HTR-8/SVneo (cell line): ENCODE data around the gene INTS1.

Experiments
- DNase-seq: peaks from one replicate; pipeline ENCODE4 v3.0.0; 2011; ENCODE audit warnings: low spot score, mixed read lengths; ENCODE audit not compliant: insufficient read length
- FAIRE-seq: peaks from 2 replicates; lab custom pipeline; 2011; peaks lifted over from hg19 to GRCh38; lab: Jason Lieb, UNC

Gene INTS1

DNA sequence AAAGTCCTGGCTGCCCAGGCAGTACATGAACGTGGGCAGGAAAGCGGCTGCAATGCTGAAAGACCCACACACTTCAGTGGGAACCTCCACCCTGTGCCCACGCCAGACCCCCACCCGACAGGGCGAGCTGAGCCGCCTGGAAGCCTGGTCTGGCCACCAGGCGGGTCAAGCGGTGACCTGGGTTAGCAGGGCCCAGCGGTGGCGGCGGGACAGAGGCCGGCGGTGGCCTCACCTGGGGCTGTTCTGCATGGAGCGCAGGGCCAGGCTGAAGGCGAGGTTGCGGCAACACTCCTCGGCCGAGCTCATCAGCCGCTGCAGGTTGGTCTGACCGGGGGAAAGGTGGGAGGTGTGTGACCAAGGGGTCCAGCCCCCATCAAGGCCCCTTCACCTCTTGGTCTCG is 33.3 kb downstream of the INTS1 start:
- DNase-seq (no peak), FAIRE-seq (no peak)

DNA sequence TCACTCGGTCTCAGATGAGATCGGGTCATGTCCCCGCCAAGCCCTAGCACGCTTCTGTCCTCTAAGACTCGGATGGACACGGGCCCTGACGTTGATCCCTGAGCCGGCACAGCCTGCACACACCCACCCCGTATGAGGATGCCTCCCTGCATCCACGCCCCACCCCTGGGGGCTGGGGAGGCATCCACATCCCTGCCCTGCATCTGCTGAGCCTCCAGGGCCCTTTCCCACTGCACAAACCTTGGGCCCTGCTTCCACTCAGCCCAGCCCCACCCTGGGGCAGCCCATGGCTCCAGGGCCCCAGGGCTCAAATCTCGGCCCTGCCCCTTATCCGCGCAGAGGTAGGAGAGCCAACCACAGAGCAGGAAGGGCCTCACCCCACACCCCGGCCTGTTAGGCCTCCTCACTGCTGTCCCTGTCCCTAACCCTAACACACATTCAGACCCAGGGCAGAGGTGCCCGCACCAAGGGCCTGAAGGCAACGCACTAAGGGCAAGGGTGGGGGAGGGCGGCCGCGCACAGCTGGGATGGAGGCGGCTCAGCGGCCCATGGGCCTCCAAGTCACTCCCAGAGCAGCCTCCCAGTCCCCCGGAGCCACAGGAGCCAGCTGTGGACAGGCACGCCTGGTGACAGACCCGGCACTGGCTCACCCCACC is 35.4 kb downstream of the INTS1 start:
- DNase-seq (no peak), FAIRE-seq (no peak)

DNA sequence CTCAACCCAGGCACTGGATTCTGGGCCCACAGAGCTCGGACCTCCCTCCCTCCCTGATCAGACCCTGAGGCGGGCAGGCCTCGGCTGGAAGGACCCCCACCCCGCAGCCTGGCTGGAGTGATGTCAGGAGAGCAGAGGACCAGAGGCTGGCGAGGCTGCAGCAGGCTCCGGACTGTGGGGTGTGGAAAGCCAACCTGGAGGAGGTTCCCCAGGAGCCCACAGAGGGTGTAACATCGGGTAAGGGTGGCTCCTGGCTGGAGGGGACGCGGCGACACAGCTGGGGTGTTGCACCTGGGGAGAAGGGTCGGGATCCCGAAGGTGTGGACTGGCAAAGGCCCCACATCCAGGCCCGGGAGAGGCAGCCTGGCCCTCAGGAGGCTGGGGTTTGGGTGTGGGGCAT is 36.0 kb downstream of the INTS1 start:
- DNase-seq (no peak), FAIRE-seq (no peak)

GRCh38 chr7:1466524-1467271 is 37.5 kb downstream of the INTS1 start:
- DNase-seq = peak; percentile 90
- FAIRE-seq = peak; percentile 83

GRCh38 chr7:1464694-1465093 is 39.5 kb downstream of the INTS1 start:
- FAIRE-seq = no peak
- DNase-seq = no peak

GRCh38 chr7:1463676-1464223 is 40.4 kb downstream of the INTS1 start:
- FAIRE-seq (no peak), DNase-seq (no peak)

DNA sequence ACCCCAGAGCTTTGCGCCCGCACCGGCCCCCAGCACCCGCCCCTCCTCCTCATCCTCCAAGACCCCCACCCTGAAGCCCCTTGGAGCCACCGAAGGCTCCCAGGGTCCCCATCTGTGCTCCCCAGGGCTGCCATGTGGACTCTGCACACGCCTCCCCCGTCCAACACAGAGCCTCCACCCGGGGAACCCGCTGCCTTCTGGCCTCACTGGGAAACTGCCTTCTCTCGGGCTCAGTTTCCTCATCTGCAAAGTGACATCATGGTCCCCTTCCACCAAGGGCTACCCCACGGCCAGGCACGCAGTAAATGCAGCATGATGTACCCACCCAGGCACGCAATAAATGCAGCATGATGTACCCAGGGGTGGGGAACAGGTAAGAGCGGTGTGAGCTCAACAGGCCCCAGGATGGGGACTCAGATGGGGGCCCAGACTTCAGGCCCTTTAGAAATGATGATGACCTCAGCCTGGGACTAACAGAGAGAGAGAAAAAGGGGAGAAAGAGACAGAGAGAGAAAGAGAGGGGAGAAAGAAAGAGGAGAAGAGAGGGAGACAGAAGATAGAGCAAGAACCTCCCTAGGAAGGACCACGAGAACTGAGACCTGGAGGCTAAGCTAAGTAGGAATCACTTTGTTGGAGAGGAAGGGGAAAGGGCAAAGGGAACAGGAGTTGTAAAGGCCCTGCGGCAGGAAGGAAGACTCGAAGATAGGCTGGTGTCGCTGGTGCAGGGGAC is 42.4 kb downstream of the INTS1 start:
- no peak for FAIRE-seq

DNA sequence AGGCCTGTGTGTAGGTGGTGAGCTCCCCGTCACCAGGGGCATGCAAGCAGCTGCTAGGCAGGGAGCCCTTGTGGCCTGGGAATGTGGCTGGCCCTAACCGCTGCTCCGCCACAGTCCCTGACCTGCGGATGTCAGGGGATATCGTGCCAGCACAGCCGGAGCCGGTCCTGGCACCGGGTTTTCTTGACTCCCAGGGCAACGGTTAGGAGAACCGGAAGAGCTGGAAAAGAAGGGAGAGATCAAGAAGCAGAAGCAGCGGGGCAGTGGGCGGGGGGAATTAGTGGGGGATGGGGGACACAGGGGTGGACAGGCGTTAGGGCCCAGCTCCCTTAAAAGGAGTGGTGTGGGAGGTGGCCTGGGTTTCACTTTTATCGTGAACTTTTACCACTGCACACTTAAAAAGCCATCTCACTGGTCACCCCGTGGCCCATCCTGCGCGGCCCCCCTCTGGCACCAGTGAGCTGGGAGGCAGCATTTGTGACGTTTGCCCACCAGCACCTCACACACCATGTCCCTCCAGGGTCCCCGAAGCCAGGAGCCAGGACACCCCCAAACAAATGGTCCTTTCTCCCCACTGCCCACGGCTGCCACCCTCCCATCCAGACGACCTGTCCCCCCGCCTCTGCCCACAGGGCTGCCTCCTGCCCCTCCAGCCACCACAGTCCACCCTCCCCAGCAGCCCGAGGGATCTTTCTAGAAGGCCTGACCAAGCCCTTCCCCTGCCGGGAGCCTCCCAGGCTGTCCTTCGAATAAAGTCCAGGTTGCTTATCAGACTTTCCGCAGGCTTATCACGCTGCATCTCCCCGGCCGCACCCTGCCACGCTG is 43.2 kb downstream of the INTS1 start:
- no peak for DNase-seq
- FAIRE-seq = no peak

More for the DNA sequence above, 42.4 kb downstream of the INTS1 start:
- DNase-seq = no peak

DNA sequence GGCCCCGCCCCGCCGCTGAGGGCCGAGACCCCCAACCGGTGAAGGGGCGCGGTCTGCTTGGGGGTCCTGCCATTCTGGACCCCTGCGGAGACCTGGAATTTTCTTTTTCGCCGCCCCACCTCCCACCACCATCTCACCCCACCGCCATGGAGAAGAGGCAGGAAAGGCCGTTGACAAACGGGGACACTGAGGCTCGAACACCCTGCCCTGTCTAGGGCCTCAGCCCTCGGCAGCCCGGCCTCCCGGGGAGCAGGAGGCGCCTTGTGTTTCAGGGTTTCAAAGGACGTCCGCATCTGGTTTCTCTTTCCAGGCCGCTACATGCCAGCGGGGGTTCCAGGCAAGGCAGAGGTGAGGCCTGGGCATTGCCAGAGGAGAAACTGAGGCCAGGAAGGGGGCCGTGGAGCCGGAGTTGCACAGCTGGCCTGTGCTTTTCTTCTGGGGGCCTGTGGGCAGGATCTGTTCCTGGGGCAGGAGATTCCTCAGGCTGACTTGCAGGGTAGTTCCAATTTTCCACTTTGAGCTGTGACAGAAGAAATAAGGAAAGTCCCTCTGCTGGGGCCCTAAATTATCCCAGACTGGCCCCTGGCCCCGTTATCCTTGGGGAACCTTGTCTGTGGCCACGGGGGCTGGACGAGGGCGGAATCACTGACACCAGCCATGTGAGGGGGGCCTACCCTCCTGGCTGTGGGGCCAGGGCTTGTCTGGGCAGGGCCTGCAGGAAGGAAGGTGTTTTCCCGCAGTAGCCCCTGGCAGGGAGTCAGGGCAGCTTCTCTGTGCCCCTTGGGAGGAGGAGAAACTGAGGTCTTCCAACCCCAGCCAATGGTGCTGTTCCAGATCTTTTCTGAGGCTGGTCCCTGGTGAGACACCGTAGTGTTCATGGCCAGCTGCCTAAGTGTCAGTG is 44.0 kb downstream of the INTS1 start:
- FAIRE-seq = no peak
- DNase-seq = no peak

GRCh38 chr7:1459512-1459892 is 44.7 kb downstream of the INTS1 start:
- FAIRE-seq (no peak), DNase-seq (peak; percentile 100)

GRCh38 chr7:1458683-1459511 is 45.3 kb downstream of the INTS1 start, which contains the start of gene MICALL2:
TSS of gene MICALL2 (minus strand) at chr7:1459470. CDS start at chr7:1459326, 144 bp downstream.
- FAIRE-seq (peak; percentile 87), DNase-seq (peak; percentile 98)

DNA sequence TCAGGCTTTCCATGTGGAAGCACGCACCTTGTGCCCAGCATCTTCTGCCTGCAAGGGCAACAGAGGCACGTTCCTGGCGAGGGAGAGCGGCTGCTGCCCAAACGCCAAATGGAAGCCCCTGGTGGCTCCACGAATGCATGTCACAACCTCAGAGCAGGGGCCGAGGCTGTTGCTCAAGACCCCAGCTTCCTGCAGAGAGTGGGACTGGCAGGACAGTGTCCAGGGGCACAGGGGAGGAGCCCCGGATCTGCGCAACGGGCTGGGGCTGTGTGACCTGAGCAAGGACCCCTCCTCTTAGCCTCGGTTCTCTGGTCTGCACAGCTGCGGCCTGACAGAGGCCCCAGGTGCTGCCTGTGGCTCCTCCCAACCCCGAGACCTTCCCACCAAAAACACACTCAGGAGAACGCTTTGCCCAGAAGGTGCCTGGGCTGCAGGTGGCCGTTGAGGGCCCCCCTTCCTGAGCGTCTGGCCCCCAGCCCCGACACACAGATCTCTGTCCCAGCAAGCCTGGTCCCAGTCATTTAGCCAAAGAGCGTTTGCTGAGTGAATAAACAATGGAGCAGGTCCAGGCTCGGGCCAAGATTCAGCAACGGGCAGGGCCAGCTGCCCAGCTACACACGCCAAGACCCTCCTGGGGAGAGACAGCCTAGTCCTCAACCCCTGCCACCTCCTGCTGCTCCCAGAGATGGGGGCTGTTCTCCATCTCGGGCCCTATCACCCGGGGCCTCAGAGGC is 46.1 kb downstream of the INTS1 start:
- DNase-seq (peak; percentile 41), FAIRE-seq (no peak)

- DNase-seq = no peak
Observed at GRCh38 chr7:1457059-1457948, 46.9 kb downstream of the INTS1 start.

DNA sequence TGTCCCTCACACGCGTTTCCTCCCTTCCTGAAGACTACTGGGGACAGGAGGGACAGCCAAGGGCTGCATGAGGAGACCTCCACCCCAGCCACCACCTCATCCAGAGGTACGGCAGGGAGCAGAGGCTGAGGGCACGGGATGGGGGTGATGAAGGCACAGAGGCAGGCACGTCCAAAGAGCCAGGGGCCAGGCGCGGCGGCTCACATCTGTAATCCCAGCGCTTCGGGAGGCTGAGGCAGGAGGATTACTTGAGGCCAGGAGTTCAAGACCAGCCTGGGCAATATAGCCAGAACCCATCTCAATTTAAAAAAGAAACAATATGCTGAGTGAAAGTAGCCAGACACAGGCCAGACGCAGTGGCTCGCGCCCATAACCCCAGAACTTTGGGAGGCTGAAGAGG is 48.2 kb downstream of the INTS1 start:
- peak; percentile 70 for FAIRE-seq
- DNase-seq = no peak

More at GRCh38 chr7:1457059-1457948, 46.9 kb downstream of the INTS1 start:
- no peak for FAIRE-seq

DNA sequence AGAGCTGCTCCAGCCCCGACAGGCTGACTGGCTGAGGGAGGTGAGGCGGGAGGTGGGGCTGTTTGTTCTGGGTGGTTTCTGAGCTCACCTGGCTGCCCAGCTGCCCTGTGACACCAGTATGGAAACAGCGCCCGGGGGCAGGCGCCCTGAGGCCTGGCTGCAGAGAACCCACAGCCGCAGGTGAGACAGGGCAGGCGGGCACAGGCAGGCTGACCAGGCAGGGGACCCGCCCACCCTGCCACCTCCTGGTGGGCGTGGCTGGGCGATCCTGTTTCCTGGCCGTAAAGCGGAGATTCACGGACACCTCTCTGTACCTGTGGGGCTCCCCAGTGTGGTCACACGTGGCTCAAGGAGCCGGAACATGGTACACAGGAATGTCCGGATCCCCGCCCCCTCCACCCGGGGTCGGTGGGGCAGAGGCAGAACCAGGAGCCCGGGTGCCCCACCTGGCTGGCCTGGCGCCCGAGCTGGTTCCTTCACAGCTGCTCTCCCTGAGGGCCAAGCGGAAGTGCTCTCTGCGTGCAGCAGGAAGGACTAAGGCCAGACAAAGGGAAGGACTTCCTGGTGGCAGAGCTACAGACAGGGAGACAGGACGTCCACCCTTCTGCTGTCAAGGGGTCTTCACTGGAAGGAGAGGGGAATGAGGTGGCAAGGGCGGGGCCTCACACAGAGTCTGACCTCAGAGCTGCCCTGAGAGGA is 48.8 kb downstream of the INTS1 start:
- FAIRE-seq (no peak), DNase-seq (no peak)

GRCh38 chr7:1454542-1454941 is 49.6 kb downstream of the INTS1 start:
- DNase-seq (no peak), FAIRE-seq (no peak)
